ENCODE measurements around the gene PLCD1.
"Not testable (repeated sequence)": the region's sequence is repeated elsewhere in the genome, so short reads cannot be mapped to it uniquely, and the experiment has no call there.

PLCD1 gene

GRCh38 chr3:37984051-37984450 is 45.4 kb downstream of the PLCD1 start:
- DNase-seq, result no peak

DNA sequence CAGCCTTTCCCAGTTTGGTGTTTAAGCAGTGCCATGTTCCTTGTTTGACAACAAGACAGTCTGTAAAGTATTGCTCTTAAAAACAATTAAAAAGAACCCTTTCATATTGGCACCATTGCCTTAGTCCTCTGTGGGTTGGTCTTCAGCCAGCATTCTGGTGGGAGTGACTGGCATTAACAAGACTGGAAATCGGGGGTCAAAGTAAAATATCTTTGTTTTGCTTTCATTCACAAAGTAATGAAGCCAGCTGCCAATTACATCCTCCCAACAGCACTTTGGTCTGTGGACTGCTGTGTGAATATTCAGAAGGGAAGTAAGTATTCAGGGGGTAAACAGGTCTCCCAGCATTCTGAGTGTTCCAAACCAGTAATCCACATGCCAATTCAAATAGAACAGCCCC is 47.1 kb downstream of the PLCD1 start:
- no peak for DNase-seq

- no peak for DNase-seq
Observed at GRCh38 chr3:37981348-37981664, 48.1 kb downstream of the PLCD1 start.

- DNase-seq, result no peak
Observed at GRCh38 chr3:37980462-37981347, 48.7 kb downstream of the PLCD1 start.

GRCh38 chr3:37979541-37980461 is 49.6 kb downstream of the PLCD1 start:
- no peak for DNase-seq

GRCh38 chr3:37974121-37975083 is 55.0 kb downstream of the PLCD1 start:
- DNase-seq, result no peak

DNA sequence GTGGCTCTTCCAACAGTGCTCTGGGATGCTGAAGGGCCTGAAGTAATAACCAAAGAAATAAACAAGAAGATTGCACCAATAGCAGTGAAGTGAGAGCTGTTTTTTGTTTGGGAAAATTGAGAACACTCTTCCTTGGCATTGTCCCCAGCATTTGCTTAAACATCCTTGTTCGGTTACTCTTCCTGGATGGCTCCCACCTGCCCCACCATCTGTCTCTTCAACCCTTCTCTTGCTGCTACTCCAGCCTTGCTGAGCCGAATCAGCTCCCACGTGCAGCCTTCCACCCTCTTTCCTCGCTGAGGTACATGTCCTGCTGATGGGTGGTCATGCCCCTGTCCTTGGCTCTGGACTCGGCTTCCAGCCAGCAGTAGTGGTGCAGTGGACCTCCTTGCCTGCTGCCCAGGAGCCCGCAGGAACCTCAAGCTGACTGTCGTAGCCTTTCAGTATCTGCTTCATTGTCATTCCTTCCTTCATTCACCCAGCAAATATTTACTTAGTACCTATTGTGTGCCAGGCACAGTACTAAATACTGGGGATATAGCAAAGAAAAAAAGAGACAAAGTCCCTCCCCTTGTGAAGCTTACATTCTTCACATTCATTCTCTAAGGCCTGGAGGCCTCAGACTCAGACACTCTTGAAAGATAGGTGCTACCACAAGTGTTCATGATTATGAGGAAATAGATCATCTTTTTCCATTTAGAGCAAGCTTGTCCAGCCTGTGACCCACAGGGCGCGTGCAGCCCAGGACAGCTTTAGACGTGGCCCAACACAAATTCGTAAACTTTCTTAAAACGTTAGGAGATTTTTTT is 56.0 kb downstream of the PLCD1 start:
- DNase-seq, result no peak

DNA sequence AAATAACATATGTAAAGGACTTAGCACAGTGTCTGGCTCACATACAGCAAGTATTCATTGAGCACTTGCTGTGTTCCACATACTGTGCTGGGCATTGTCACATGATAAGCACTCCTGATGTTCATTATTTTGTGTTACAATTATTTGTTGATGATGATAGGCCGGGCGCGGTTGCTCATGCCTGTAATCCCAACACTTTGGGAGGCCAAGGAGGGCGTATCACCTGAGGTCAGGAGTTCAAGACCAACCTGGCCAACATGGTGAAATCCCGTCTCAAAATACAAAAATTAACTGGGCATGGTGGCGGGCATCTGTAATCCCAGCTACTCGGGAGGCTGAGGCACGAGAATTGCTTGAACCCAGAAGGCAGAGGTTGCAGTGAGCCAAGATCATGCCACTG is 57.4 kb downstream of the PLCD1 start:
- not testable (repeated sequence) for DNase-seq

DNA sequence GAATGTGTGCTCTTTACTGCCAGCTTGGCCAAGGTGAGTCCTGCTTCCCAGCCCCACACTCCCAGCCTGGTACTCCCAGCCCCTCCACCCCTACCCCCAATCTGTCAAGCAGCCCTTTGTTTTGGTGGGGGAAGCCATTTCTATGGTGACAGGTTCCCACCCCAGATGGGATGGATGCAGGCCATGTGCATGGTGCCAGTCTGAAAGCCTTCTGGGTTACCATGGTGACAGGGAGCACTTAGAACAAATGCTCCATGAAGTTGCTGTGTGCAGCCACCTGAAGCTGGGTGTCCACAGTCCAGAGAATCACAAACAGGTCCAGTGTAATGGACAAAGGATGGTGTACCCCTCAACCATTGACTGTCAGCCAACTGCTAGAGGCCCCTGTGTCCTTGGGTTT is 58.0 kb downstream of the PLCD1 start:
- DNase-seq, result no peak

- DNase-seq, result no peak
Observed at GRCh38 chr3:37970802-37971201, 58.6 kb downstream of the PLCD1 start.

DNA sequence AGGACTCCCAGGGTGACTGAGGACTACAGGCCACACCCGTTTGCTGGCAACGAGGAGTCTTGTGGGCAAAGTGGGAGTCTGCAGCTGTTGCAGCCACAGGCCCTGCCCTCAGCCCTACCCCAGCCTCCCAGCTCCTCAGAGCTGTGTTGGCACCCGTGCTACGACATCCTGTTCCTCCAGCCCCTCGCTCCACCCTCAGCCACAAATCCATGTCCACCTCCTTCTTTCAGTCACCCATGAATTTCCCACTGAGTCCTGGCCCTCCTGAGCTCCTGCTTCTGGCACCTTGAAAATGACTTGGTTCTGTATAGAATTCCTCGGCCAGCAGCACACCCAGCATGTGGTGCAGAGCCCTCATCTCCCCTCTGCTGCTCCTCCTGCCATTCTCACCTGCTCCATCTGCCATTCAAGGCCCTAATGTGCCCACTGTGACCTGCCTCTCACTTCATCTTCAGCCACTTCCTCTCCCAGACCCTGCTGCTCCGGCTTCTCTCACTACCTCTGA is 59.8 kb downstream of the PLCD1 start:
- DNase-seq, result no peak

GRCh38 chr3:37968813-37969595 is 60.4 kb downstream of the PLCD1 start:
- no peak for DNase-seq

DNA sequence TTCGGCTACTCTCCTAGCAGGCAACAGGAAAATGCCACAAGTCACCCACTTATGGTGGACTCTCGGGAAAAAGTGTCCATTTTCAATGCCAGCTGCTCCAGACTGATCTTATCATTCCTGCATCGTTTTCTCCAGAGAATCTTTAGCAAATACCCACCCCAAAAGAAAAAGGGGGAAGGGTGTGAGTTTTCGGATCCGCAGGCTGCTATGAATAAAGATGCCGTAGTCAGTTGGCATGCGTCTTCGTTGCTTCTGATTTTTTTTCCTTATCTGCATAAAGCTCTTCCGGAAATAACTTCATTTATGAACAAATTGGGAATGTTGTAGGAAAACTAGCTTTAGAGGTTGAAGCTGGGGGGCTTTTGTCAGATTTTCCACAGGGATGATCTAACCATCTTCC is 61.2 kb downstream of the PLCD1 start:
- DNase-seq, result no peak

DNA sequence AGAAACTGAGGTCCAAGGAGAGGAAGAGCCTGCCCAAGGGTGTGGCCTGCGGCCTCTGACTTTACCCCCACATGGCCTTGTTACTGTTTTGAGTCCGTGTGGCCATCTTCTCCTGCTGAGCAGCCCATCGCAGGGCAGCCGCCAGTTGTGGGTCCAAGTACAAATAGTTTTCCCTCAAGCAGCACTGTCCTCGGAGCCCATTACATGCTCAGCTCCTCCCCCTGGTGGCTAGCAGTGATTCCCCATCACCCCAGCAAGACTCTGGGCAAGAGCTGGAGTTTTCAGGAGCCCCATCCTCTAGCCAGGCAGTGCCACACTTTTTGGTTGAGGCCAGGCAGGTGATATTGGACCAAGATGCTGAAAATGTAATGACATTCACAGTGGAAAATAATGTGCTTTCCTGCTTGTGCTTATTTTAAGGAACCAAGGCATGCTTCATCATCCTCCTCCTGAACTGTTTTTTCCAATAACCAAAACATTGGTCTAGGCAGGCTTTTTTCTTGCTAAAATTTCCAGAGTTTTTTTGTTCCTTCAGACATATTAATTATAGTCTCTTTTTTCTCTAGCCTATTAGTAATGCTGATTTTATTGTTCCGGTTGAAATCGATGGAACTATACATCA is 62.1 kb downstream of the PLCD1 start:
- DNase-seq, result no peak

DNA sequence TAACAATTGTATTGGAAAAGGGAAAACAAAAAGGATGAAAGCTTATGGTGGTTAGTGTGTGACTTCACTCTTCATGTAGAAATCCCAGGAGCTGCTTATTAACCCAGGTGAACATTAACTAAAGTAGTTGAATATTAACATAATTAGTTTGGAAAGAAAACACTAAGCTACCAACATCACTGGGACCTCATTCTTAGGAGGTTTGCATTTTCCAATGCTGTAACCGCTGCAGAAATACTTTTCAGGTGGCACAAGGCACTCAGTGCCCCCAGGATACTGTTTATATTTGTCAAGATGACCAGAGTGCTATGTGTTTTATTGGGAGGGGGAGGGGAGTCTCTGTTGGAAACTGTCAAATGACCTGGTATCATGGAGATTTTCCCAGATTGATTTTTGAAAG is 64.7 kb downstream of the PLCD1 start:
- no peak for DNase-seq

- no peak for DNase-seq
Observed at GRCh38 chr3:37964146-37964545, 65.3 kb downstream of the PLCD1 start.

DNA sequence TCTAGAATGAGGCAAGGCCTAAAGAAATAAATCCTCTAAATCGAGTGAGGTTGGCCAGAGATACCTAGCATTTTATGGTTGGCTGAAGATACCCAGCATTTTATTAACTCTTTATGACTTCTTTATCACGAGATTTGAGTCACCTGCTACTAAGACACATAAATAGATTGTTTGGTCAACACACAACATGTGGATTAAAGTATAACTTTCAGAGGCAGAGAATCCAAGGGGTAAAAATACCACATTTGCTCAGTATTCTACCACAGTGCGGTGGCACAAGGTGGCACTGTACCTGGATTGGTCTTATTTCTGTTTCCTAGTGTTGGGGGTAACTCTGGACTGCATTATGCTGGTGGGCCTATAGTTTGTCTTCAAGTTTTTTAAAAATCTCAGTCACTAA is 65.8 kb downstream of the PLCD1 start:
- DNase-seq, result no peak

DNA sequence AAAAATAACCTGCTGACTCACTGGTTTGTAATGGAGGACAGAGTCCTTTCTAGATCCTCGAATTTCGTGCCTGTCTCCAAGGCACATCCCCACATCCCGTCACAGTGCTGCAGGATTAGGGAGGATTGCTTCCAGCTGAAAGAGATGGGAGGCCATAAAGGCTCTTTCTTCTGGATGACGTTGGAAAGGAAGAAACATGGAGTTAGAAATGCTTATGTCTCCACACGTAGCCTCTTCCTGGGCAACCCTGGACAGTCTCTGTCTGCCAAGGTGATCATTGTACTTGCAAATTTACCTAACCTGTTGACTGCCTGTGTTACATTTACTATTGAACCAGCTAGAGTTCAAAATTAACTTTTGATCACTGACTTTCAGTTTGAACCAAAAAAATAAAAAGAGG is 66.4 kb downstream of the PLCD1 start:
- no peak for DNase-seq

DNA sequence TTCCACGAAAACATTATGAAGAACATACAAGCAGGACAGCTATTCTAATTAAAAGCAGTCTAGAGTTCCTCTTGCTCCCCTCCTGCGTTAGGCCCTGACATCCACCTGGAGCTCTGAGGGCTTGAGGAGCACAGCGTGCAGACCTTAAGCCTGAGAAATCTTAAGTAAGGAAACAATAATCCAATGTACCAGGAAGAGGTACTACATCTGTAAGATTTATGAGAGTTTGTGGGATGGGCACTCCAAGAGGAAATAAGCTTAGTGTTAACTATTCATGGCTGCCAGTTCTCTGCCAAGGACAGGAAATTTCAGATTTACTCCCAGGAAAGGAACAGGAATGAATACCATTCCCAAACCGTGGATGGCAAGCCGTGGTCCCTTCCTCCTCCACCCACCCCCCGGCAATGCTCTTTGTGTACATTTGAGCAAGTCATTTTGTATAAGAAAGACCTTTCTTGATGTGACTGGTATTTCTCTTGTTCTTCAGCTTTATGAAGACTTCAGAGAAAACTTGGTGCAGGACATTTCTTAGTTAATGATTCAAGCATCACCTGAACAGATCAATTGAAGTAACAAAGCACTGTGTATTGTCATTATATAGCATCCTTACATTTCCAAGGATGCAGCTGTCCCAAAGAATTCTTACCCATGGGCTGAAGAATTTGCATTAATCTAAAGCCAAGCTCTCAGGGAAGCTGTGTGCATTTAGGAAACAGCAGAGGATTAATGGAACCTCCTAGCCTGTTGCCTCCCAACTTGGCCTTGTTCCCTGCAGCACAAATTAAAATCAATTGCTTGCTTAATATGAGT is 67.6 kb downstream of the PLCD1 start:
- no peak for DNase-seq

- DNase-seq, result no peak
Observed at GRCh38 chr3:37957539-37957936, 71.9 kb downstream of the PLCD1 start.

Data from NCI-H510A (cell line).